ENCODE measurements around the gene TRPM2. TPM values are rescaled to one million over a fixed set of nuclear protein-coding genes. Genes with fewer than 3 reads are reported as not detected.

The TRPM2 gene
- total RNA-seq, 2 experiments from 2014 or later, result 2.6 to 3.7 TPM

DNA sequence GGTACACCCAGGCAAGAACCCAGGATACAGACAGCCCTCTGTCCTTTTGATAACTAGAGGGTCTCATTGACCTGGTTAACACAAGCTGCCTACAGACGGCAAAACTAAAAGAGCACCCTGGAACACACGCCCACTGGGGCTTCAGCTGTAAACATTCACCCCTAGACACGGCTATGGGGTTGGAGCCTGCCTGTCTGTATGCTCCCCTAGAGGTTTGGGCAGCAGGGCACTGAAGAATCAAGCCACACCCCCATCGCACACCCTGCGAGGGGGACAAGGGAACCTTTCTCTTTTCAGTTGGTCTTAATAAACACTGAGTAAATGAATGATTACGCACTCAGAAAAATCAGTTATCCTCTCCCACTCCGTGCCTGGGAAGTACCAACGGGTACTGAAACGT, 137.4 kb downstream of the TRPM2 start:
- intact Hi-C loops (cut with micrococcal nuclease), result no loop called here
- ATAC-seq (no peak), DNase-seq (no peak)
- peaks cover 4% of the 10 kb centered on the region for H3K4me1 Mint-ChIP-seq (ENCODE audit: low read depth)
- H3K36me3 Mint-ChIP-seq (ENCODE audit: low read depth), result no peaks in the 10 kb centered on the region
- H3K9me3 Mint-ChIP-seq, result peaks cover 19% of the 10 kb centered on the region
- H3K4me3 Mint-ChIP-seq, result no peak overlapping the region
- ChIA-PET CTCF (interaction anchor here (0.6 to 1.6 kb wide), 2 partner anchors 17 to 20 kb away, joined by 3 read pairs; no protein-coding TSS in a partner anchor), POLR2A (no interaction called here)
- no peak overlapping the region for H3K27ac Mint-ChIP-seq
- TF ChIP-seq, protein P1, sequence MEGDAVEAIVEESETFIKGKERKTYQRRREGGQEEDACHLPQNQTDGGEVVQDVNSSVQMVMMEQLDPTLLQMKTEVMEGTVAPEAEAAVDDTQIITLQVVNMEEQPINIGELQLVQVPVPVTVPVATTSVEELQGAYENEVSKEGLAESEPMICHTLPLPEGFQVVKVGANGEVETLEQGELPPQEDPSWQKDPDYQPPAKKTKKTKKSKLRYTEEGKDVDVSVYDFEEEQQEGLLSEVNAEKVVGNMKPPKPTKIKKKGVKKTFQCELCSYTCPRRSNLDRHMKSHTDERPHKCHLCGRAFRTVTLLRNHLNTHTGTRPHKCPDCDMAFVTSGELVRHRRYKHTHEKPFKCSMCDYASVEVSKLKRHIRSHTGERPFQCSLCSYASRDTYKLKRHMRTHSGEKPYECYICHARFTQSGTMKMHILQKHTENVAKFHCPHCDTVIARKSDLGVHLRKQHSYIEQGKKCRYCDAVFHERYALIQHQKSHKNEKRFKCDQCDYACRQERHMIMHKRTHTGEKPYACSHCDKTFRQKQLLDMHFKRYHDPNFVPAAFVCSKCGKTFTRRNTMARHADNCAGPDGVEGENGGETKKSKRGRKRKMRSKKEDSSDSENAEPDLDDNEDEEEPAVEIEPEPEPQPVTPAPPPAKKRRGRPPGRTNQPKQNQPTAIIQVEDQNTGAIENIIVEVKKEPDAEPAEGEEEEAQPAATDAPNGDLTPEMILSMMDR (IDR thresholded peaks at IDR 0.05), result no peak
- peaks cover 7% of the 10 kb centered on the region for H3K27me3 Mint-ChIP-seq

Other genes with a start within 250 kb of the TRPM2 start
- gene PWP2, start 246.2 kb upstream of the TRPM2 start, total RNA-seq, result 10 to 100 TPM in 1 of 2 experiments, 1 to 10 TPM in 1; 9.3 to 10.1 TPM
- 10 to 100 TPM; 10.3 to 11.8 TPM for gene GATD3, start 219.9 kb upstream of the TRPM2 start, total RNA-seq
- 1 to 10 TPM; 5.4 to 5.9 TPM for gene ICOSLG, start 112.7 kb upstream of the TRPM2 start, total RNA-seq
- gene DNMT3L, start 91.7 kb upstream of the TRPM2 start, total RNA-seq, result not detected
- gene AIRE, start 67.7 kb upstream of the TRPM2 start, total RNA-seq, result not detected
- gene PFKL, start 53.6 kb upstream of the TRPM2 start, total RNA-seq, result 100 to 1,000 TPM; 188 to 200 TPM
- gene CFAP410, start 14.2 kb upstream of the TRPM2 start, total RNA-seq, result 10 to 100 TPM; 17.2 TPM
- gene LRRC3, start 101.9 kb downstream of the TRPM2 start, total RNA-seq, result 1 to 10 TPM; 1.8 to 1.9 TPM
- gene KRTAP10-1, start 186.6 kb downstream of the TRPM2 start, total RNA-seq, result not detected
- gene KRTAP10-2, start 197.9 kb downstream of the TRPM2 start, total RNA-seq, result not detected
- not detected for gene KRTAP10-3, start 205.2 kb downstream of the TRPM2 start, total RNA-seq
- gene KRTAP10-4, start 220.1 kb downstream of the TRPM2 start, total RNA-seq, result not detected
- gene KRTAP10-5, start 227.0 kb downstream of the TRPM2 start, total RNA-seq, result not detected
- gene KRTAP10-6, start 238.9 kb downstream of the TRPM2 start, total RNA-seq, result not detected
- gene KRTAP10-7, start 247.0 kb downstream of the TRPM2 start, total RNA-seq, result not detected